Panc1 (cell line): ENCODE measurements around the gene ZCCHC24. TPM values are rescaled to one million over a fixed set of nuclear protein-coding genes. Genes with fewer than 3 reads are reported as not detected.

Experiments
- ATAC-seq: fragments of 200-7000 bp; cut with Tn5 transposase; 2 replicates; pipeline ENCODE4 v1.9.1; 2020; ENCODE audit warnings: mild to moderate bottlenecking, moderate library complexity
- BruUV-seq: library from RNA; stranded (reverse); fragments of 400-500 nt; replicated peaks from 2 replicates; lab custom pipeline; 2021; lab: Mats Ljungman, UMichigan
- CTCF ChIA-PET: fragments of 300-600 bp; sonication (Branson Sonifier 250); formaldehyde crosslinking; loops from one replicate; lab custom pipeline; 2022; ENCODE audit warnings: antibody characterized with exemption; lab: Charles Lee
- POLR2A ChIA-PET: fragments of 300-600 bp; sonication (Branson Sonifier 250); formaldehyde crosslinking; loops from one replicate; lab custom pipeline; 2022; ENCODE audit warnings: antibody characterized with exemption; lab: Charles Lee
- DNase-seq: peaks from one replicate; pipeline ENCODE4 v3.0.0-alpha.2; 2010; ENCODE audit warnings: low read depth, low spot score
- H3K27ac ChIP-seq: 2 replicates; pipeline ENCODE4 v1.5.1; 2011; ENCODE audit warnings: mild to moderate bottlenecking, low read length, inconsistent platforms
- H3K27me3 ChIP-seq: fragments of 200-500 bp; sonication (Bioruptor generic); 2 replicates; pipeline ENCODE4 v1.6.0; 2014; ENCODE audit warnings: low read length, inconsistent platforms; ENCODE audit not compliant: control insufficient read depth, insufficient read depth
- H3K36me3 ChIP-seq: fragments of 200-500 bp; sonication (Bioruptor generic); 2 replicates; pipeline ENCODE4 v1.5.1; 2014; ENCODE audit warnings: inconsistent platforms, mild to moderate bottlenecking, low read length, moderate library complexity; ENCODE audit not compliant: control insufficient read depth, insufficient read depth
- H3K4me1 ChIP-seq: 2 replicates; pipeline ENCODE4 v1.5.1; 2011; ENCODE audit warnings: inconsistent platforms, mild to moderate bottlenecking, low read length, moderate library complexity; ENCODE audit not compliant: control insufficient read depth, insufficient read depth
- H3K4me3 ChIP-seq, 2 experiments: 2 replicates each; pipeline ENCODE4 v1.5.1; 2011 to 2012; ENCODE audit warnings: low read depth in 2 of 2, low read length in 2 of 2, mild to moderate bottlenecking in 2 of 2, inconsistent platforms in 1 of 2, moderate library complexity in 1 of 2
- H3K9me3 ChIP-seq: fragments of 200-500 bp; sonication (Bioruptor generic); 2 replicates; pipeline ENCODE4 v1.5.1; 2014; ENCODE audit warnings: low read depth, mild to moderate bottlenecking, inconsistent platforms, low read length, moderate library complexity; ENCODE audit not compliant: control insufficient read depth, insufficient read depth
- CTCF ChIP-seq: fragments of 450-650 bp; IDR thresholded peaks from 2 replicates; pipeline ENCODE4 v1.5.1; 2017; ENCODE audit warnings: mild to moderate bottlenecking
- POLR2AphosphoS5 ChIP-seq: IDR thresholded peaks from 2 replicates; pipeline ENCODE4 v1.6.1; 2012; ENCODE audit warnings: mild to moderate bottlenecking, low read depth, low read length, moderate library complexity
- REST ChIP-seq, 2 experiments: IDR thresholded peaks; 2 replicates each; pipeline ENCODE4 v1.6.1; 2011 to 2012; ENCODE audit warnings: low read depth in 2 of 2, control low read depth in 1 of 2, low read length in 1 of 2, mild to moderate bottlenecking in 1 of 2, moderate library complexity in 1 of 2; ENCODE audit not compliant: insufficient read depth in 1 of 2
- SIN3A ChIP-seq: IDR thresholded peaks from 2 replicates; pipeline ENCODE4 v1.6.1; 2012; ENCODE audit warnings: low read depth, mild to moderate bottlenecking, low read length, moderate library complexity, borderline replicate concordance; ENCODE audit not compliant: insufficient read depth
- TCF7L2 ChIP-seq: IDR thresholded peaks from 2 replicates; pipeline ENCODE4 v1.6.1; 2011; ENCODE audit warnings: mild to moderate bottlenecking, low read depth, low read length, inconsistent platforms
- in situ Hi-C: cut with HindIII; loops from 2 replicates; pipeline ENCODE4 v1.10.0; 2016; ENCODE audit warnings: low sequenced_read_pairs, low pct_unique_long_range_greater_than_20kb
- intact Hi-C: fragments of 100-400 bp; cut with micrococcal nuclease; formaldehyde crosslinking; loops from one replicate; pipeline ENCODE4 v1.10.0; 2022; ENCODE audit not compliant: unreplicated experiment
- total RNA-seq: library from RNA; stranded (reverse); gene quantifications from one replicate; pipeline ENCODE4 v1.2.1, GENCODE V29; 2021; ENCODE audit not compliant: unreplicated experiment

The ZCCHC24 gene
- total RNA-seq, 1 experiment from 2014 or later: 7.8 TPM

GRCh38 chr10:79457256-79457785 is 11.9 kb upstream of the ZCCHC24 start:
- no peak overlapping the region for H3K4me3 ChIP-seq
- no peaks in the 10 kb centered on the region for H3K4me1 ChIP-seq
- ATAC-seq: no peak
- DNase-seq: no peak
- BruUV-seq: no TSS peak
- in situ Hi-C loops: no loop called here
- no peaks in the 10 kb centered on the region for H3K9me3 ChIP-seq
- H3K27ac ChIP-seq: no peak overlapping the region
- no peaks in the 10 kb centered on the region for H3K36me3 ChIP-seq
- peaks cover 26% of the 10 kb centered on the region for H3K27me3 ChIP-seq
- ChIA-PET CTCF (no interaction called here), POLR2A (no interaction called here)
- TF ChIP-seq REST (IDR thresholded peaks at IDR 0.05; ENCODE audit: insufficient read depth in 1 of 2, low read depth in 2 of 2, low read length in 1 of 2): no peak
- no peak for TF ChIP-seq SIN3A
- no peak for TF ChIP-seq POLR2AphosphoS5
- no peak for TF ChIP-seq TCF7L2
- TF ChIP-seq CTCF: no peak
- intact Hi-C loops: no loop called here

GRCh38 chr10:79454259-79454658 is 8.8 kb upstream of the ZCCHC24 start:
- Histone ChIP-seq H3K4me3 (no peak overlapping the region), H3K27me3 (peaks cover 22% of the 10 kb centered on the region), H3K4me1 (no peaks in the 10 kb centered on the region), H3K36me3 (no peaks in the 10 kb centered on the region), H3K9me3 (no peaks in the 10 kb centered on the region), H3K27ac (no peak overlapping the region)
- intact Hi-C loops (no loop called here), in situ Hi-C loops (no loop called here)
- no peak for TF ChIP-seq POLR2AphosphoS5
- TF ChIP-seq CTCF: no peak
- TF ChIP-seq SIN3A: no peak
- no peak for TF ChIP-seq REST (IDR thresholded peaks at IDR 0.05; ENCODE audit: insufficient read depth in 1 of 2, low read depth in 2 of 2, low read length in 1 of 2)
- TF ChIP-seq TCF7L2: no peak
- ChIA-PET POLR2A (no interaction called here), CTCF (no interaction called here)
- no peak for ATAC-seq
- BruUV-seq: no TSS peak
- no peak for DNase-seq
